Renal cortical epithelial cell (primary cell): ENCODE measurements around the gene DUOX2. TPM values are rescaled to one million over a fixed set of nuclear protein-coding genes. Genes with fewer than 3 reads are reported as not detected.
"Not testable (repeated sequence)": the region's sequence is repeated elsewhere in the genome, so short reads cannot be mapped to it uniquely, and the experiment has no call there.

ENCODE experiments used
- DNase-seq: peaks from one replicate; pipeline ENCODE4 v3.0.0-alpha.2; 2011; ENCODE audit warnings: low read depth
- total RNA-seq: library from RNA; depleted of rRNA; stranded (reverse); fragments of >200 nt; gene quantifications from 2 replicates; pipeline ENCODE4 v1.2.3, GENCODE V29; 2014

The DUOX2 gene
- total RNA-seq, 1 donor from 2014 or later, result 0.05 TPM

DNA sequence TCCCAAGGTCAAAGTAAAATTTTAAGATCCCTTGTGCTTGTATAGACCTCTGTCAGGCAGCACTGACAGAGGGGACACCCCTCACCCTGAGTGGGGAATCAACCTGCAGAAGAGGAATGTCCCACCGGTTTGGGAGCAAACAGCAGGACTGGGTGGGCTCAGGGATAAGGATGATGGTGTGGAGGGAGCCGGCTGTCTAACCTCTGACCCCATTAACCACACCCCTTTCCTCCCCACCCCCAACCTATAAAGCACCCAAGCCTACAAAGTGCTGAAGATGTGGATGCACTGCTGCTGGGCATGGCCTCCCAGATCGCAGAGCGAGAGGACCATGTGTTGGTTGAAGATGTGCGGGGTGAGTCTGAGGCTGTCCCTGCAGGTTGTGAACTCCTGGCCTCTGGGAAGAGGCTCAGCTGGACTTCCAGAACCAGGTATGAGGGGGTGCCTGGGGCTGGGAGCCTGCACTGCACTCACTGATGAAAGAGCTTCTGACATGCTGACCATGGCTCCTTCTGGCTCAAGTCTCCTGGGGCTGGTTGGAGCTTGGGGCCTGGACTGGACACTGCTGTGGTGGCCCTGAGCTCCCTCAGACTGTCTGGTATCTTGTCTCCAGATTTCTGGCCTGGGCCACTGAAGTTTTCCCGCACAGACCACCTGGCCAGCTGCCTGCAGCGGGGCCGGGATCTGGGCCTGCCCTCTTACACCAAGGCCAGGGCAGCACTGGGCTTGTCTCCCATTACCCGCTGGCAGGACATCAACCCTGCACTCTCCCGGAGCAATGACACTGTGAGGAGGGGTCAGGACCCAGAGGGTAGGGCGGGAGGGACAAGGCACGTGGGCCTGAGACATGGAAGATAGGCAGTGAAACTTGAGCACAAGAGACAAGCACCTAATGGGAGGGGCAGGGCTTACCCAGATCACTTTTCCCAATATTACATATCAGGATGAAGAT is 25.1 kb upstream of the DUOX2 start:
- DNase-seq, result no peak

DNA sequence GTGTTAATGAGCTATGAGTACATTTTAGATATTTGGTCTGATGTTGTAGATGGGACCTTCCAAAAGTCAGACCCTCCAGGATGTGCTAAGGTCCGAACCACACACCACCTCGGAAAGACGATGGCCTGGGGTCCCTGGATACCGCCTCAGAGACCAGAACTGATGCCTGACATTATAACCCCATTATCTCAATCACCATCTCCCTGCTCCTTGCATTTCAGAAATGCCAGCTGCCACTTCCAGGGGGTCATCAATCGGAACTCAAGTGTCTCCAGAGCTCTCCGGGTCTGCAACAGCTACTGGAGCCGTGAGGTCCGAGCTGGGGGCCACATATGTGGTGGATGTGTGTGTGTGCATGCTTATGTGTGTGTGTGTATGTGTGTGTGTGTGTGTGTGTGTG is 23.7 kb upstream of the DUOX2 start:
- no peak for DNase-seq

DNA sequence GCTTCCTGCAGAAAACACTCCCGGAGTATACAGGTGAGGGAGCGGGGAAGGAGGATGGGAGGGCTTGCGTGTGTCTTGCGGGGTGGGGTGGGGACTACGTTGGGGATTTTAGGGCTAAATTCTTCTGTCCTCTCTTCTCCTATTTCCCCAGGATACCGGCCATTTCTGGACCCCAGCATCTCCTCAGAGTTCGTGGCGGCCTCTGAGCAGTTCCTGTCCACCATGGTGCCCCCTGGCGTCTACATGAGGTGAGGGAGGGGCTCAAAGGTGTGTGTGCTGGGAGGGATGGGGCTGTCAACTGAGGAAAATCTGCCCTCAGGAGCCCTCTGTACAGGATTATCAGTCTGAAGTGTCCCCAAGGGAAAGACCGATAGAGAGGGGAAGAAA is 22.4 kb upstream of the DUOX2 start:
- DNase-seq, result no peak

DNA sequence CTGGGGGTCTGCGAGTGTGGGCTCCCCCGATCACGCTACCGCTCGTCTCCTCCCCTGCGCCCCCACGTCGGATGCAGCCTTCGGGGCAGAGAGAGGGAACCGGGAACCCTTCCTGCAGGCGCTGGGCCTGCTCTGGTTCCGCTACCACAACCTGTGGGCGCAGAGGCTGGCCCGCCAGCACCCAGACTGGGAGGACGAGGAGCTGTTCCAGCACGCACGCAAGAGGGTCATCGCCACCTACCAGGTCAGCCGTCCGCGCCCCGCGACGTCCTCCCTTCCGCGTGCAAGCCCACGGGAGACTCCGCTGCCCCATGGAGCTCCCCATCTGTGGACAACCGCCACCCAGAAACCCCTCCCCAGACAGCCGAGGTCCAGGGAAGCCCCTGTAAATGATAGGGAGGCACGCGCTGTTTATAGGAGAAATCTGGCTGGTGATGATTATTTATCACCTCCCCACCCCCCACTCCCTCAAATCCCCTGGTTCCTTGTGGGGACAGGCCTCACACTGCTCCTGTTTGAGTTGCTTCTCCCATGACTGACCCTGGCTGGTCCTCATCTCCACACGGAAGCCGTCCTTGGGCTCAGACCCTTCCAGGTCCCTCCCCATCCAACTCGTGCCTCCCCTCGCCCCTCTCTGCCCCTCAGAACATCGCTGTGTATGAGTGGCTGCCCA is 21.9 kb upstream of the DUOX2 start:
- not testable (repeated sequence) for DNase-seq

DNA sequence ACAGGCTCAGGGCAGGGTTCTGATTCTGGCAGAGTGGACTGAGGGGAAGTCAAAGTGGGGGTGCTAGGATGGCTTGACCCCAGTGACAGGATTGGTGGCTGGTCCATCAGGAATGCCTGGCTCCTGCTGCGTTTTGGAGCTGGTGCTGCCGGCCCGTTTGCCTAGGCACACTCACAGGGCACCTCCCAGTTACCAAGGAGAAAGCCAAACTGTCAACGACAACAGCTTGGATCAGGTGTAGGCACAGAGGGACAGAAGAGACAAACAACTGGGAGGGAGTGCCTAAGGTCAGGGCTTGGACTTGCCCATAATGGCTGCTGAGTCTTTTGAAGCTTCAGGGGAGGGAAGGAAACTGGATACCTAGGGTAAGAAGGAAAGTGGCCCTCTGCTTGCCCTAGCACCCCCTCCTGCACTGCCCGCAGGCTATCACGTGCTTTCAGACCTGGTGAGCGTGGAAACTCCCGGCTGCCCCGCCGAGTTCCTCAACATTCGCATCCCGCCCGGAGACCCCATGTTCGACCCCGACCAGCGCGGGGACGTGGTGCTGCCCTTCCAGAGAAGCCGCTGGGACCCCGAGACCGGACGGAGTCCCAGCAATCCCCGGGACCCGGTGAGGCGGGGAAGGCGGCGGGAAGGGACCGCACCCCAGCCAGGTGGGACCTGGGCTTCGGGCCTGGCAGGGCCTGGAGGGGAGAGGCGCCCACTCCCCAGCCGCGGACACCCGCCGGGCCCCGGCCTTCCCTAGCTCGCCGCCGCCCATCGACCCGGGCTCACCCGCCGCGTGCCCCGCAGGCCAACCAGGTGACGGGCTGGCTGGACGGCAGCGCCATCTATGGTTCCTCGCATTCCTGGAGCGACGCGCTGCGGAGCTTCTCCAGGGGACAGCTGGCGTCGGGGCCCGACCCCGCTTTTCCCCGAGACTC is 21.0 kb upstream of the DUOX2 start:
- DNase-seq, result peak; percentile 16

DNA sequence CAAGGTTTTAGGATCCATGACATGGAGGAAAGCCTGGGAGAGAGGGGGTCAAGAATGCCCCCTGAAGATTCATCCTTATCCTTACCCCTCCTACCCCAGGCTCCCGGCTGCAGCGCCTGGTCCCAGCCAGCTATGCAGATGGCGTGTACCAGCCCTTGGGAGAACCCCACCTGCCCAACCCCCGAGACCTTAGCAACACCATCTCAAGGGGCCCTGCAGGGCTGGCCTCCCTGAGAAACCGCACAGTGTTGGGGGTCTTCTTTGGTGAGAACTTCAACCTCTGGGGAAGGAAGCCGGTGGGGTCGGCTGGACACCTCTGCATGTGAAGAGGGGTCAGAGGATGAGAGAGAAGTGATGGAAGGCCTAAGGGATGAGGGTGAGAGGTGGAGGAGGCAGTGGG is 20.1 kb upstream of the DUOX2 start:
- no peak for DNase-seq

DNA sequence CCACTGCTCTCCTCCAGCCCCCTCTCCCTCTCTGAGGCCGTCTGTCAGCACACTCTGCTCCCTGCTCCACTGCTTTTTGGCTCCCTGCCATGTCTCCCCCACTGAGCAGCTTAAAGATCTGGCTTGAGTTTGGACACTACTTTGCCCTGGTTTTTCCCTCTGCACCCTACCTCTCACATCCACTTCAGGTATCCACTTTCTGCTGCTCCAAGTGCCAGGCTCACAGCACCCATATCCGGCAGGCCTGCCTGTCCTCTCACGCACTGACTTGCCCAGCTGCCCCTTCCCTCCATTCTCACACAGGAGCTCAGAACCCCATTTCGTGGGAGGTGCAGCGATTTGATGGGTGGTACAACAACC is 19.6 kb upstream of the DUOX2 start:
- no peak for DNase-seq

DNA sequence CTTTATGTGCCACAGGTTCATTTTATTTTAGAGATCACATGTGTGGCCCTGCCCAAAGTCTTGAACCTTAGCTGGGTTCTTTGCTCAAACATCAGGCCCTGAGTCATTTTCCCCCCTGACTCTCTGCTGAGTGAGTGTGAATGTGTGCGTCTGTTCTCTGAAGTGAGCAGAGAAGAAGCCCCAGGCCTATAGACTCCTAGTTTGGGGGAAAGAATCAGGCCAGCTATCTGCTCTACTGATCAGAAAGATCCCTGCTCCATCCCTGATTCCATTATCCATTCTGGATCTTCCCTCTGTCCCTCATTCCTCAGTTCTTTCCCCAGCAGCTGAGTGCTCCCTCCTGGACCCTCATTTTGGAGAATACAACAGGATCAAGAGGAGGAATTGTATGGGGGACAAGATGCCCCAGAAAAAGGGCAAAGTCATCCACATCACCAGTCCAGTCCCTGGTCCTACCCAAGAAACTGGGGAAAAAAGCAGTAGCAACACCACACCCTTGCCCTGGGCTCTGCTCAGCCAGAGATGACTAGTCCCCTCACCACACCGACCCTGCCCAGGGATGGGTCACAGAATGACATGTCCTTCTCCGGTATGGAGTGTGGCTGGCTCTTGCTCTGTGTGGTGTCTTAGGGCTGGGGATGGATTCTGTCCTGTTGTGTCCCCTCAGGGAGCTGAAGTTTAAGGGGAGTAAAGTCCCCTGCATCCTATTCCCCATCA is 19.0 kb upstream of the DUOX2 start:
- no peak for DNase-seq

DNA sequence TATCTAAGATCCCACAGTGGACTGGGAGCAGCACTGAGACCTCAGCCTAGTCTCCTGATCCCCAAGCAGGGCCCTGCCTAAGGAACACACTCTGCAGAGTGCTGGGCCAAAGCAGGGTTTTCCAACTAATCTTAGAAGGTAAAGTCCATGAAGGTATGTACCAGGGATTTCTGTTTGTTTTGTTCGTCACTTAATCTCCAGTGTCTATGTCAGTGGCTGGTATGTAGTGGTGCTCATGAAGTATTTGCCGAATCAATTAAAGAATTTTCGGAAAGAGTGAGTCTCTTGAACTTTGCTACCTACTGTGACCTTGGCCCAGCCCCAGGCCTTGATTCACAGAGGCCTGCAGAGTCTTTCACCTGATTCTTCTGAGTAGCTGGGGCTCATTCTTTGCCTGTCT is 17.5 kb upstream of the DUOX2 start:
- no peak for DNase-seq

DNA sequence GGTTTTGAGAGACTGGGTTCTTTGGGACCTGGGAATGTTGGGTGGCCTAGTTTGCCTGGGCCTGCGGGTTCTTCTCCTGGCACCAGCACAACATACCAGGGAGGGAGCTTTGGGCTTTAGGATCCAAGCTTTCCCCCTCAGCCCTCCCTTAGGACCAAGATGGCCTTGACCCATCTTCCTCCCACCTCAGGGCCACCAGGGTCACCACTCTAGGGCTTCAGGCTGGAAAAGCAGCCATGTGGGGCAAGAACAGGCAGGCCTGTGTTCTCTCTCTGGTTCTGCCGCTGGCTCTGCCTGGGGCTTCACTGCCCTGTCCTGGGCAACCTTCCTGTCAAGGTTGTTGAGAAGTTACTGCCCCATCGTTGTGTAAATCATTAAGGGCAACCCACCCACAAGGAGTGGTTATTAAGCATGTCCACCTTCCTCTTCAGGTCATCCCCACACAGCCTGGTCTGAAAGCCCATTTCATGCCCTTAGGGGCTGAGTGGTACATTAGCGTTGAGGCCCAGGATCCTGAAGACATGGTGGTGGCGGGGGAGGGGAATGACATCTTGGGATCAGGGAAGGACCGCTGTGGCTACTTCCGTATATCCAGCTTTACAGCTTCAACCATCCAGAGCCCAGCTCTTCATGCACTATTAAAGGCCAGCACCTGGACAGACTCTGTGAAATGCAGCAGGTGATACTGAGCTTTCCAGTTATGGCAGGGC is 16.5 kb upstream of the DUOX2 start:
- DNase-seq, result no peak

DNA sequence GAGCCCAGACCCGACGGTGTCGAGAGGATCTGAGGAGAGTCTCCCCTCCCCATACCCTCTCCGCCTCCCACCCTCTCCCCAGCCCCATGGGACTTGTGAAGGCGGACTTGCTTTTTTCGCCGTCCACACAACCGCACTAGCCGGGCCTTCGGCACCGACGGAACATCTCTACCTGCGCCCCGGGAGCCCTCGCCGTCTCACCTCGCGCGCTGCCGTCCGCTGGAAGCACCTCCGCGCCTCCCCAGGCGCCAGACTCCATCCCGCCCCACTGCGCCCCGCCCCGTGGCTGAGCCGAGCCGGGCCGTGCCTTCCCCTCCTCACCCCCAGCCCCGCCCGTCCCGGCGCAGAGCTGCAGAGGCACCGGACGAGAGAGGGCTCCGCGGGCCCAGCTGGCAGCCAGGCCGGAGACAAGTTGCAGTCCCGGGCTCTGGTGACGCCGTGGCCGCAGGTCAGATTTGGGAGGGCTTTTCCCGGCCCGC is 15.7 kb upstream of the DUOX2 start, which contains the start of the genes DUOX1 and DUOXA1:
DUOX1 (plus strand) TSS at position 344 of the 479 bp plus-strand sequence. CDS start 1,973 bp downstream, outside the sequence.
DUOXA1 (minus strand) TSS at position 229 of the 479 bp plus-strand sequence. CDS start 6,865 bp downstream, outside the sequence.
- DNase-seq, result no peak

DNA sequence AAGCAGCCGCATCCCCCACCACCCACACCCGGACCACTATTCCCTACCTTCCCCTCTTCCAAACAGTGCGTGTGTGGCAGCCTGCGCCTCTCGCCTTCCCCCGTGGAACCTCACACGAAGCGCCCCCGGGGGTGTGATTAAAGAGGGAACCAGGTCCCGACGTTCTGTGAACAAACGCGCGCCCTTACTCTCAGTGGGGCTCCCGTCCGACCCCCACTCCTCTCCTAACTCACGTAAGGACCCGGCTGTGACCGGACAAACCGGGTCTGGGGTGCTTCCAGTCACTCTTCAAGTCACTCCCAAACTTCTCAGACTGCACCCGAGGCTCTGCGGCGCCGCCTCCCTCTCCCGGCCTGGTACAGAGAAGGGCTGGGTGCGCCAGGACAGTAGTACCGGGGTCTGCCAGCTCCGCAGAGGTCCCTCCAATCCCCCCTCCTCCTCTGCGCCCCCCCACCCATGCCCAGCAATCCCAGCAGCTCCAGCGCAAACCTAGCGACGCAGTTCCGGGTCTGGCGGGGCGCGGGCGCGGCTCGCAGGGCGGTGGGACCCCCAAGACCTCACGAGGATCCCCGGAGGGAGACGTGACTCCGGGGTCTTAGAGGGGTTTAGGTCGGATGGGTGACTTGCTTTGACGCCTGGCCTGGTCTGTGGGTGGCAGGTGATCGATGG is 15.1 kb upstream of the DUOX2 start:
- no peak for DNase-seq

DNA sequence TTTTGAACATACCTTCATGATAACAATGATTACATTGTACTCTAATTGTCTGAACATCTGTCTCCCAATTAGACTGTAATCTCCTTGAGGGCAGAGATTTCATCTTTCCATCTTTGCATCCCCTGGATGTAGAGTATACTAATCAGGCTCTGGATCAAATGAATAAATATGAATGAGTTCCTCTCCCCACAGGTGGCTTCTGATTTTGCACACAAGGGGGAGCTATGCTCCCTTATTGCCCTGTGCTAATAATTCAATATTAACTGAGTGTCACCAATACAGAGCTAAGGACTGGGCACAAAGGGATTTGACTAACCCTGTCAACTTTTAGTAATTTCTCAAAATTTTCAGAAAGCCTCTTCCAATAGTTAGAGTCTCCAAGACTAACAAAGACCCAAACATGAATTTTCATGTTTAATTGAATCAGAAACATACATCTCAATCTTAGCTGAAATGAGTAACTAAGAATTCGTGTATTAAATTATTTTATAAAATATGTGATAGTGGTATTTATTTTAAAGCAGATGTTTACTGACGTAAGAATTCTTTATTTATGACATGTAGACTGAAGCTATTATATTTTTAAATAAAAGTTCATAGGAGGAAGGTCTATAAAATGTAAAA is 12.7 kb upstream of the DUOX2 start:
- DNase-seq, result peak; percentile 36

DNA sequence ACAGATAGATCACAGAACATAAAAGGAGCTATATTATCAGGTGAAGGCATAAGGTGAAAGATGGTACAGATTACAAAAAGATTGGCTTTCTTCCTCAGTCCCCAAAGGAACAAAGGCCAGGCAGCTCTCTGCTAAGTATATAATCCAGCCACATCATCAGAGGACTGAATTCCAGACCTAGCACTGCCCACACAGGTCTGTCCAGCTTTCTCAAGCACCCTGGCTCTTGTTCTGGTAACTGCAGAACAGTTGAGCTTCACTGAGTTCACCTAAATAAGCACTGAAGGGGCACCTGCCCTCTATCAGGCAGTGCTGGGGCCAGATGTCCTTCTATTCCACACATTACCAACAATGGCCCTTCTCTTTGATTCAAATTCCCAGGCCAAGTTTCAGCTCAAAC is 9.4 kb upstream of the DUOX2 start:
- peak; percentile 15 for DNase-seq

DNA sequence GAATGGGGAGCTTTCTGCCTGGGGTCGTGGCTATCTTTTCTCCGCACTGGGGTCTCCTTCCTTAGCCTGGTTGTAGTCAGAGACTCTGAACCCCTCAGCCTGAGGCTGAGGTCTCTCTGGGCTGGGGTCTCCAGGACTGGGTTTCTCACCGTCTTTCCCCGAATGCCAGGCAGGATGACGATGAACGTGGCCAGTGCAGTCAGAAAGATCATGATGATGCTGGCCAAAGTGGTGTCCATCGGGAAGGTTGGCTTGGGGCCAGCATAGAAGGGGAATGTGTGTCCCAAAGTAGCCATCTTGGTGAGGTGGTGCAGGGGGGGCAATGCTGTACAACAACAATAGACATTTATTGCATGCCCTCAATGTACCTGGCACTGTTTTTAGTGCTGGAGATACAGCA is 8.7 kb upstream of the DUOX2 start:
- DNase-seq, result no peak

DNA sequence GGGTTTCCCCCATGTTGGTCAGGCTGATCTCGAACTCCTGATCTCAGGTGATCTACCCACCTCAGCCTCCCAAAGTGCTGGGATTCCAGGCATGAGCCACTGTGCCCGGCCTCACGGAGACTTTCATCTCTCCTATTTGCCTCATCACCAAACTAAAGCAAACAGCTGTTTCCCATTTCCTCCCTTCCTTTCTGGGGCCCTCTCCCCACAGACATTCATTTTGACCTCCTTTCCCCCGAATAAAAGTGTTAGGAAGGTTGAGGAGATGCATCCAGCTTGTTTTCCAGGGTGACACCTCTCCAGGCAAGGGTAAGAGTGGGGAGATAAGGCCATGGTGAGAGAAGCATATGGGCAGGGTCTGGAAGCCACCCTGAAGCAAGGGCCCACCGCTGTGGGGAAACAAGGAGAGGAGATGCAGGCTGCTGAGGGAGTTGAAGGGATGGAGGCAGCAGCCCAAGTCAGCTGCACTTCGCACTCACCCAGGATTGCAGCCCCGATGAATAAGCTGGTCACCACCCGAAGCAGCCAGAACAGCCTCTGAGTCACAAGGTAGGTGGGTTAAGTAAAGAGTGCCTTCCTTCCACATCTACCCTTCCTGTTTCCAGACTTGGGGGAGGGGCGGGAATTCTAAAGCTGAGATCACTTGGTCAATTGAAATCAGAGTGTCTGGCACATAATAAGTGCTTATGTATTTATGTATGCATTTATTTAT is 7.9 kb upstream of the DUOX2 start:
- DNase-seq, result peak; percentile 90

DNA sequence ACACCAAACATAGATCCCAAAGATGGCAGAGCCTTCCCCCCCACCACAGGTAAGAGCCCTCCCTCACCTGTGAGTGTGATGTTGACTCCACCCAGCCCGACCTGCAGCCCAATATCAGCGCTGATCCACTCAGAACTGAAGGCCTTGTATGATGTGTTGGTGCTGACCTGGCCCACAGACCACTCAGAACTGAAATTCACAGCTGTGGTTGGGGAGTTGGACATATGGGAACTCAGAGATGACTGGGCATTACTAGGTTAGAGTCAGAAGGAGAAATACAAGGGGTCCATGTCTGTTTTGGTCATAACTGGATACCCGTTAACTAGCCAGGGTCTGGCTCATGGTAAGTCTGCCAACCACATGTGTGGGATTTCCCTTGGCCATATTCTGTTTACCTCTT is 7.0 kb upstream of the DUOX2 start:
- DNase-seq, result no peak

DNA sequence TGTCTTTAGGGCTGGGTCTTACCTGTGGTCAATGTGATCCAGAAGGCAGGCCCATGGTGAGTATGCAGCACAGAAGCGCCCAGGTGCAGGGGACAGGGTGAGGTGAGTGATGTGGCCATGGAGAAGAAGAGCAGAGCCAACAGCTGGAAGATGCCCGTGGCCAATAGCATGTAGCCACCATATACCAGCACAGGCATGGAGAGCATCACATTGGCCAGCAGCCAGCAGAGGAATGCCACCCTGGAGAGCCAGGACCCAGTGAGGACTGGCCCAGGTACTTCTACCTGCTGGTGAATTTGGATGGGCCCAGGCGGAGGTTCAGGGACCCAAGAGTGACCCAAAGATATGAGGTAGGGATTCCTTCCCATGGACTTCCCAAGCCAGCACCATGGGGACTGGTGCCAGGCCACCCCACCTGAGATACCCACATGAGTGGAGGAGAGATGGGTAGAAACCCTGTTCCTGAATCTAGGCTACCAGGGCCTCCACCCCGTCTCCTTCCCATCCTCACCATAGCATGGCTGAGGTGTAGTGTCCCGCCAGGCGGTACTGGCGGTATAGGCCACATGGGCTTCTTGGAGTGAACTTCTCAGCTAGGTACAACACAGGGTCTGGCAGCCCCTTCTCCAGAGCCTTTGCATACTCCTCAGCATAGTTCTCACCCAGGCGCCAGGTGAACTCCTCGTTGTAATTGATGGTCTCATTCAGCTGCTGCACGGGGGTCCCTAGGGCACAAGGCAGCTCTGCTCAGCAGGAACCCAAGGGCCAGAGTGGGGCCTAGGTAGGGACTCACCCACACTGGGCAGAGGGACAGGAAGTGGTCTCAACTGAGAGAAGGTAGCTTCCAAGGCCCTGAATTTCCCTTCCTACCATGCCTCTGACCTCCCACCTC is 6.4 kb upstream of the DUOX2 start:
- no peak for DNase-seq
